Activated gamma-delta T cell (primary cell): ENCODE results near the gene NRM.
"Not testable (repeated sequence)": the region's sequence is repeated elsewhere in the genome, so short reads cannot be mapped to it uniquely, and the experiment has no call there.

Experiments
- DNase-seq: peaks from one replicate; lab custom pipeline; 2025; lab: John Stamatoyannopoulos, UW

Gene NRM

GRCh38 chr6:30666300-30666699 lies 24.5 kb downstream of the NRM start:
- not testable (repeated sequence) for DNase-seq

DNA sequence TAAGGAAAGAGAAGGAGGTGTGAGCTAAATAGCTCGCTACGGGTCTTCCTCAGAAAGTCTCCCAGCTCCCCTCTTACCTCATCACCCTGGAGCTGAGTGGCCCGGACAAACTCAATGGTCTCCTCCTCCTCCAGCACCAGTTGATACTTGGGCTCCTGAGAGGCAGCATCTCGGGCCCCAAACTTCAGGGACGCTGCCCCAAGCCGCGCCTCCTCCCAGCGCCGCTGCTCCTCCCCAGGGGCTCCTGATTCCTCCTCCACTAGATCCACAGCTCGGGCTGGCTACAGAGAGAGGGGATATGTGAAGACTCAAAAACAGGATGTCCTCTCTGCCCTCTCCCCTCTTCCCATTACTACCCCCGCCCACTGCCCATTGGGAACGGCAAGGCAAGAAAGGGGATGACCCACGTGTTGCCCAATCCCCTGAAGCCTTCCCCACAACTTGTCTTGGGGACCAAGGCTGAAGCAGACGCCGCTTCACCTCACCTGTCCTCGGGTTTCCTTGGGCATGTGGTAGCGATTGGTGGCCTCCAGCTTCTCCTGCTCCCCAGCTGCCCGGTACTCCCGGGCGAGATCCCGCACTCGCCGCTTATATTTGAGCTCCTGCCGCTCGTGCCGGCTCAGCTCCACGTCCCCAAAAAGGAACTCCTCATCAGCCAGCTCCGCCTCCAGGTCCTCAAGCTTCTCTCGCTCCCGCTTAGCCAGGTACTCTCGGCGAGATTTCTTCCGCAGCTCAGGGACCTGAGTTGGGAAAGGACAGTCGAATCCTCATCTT lies 25.6 kb downstream of the NRM start:
- no peak for DNase-seq

DNA sequence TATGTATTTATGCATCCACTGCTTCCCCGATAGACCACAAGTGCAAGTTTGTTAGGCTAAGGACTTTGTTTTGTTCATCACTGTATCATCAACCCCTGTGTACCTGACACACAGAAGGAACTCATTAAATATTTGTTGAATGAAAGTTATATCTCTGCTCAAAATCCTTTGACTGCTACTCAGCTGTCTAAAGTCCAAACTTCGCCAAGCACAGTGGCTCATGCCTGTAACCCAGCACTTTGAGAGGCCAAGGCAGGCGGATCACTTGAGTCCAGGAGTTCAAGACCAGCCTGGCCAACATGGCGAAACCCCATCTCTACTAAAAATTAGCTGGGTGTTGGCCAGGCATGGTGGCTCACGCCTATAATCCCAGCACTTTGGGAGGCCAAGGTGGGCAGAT lies 32.9 kb downstream of the NRM start:
- DNase-seq = not testable (repeated sequence)

GRCh38 chr6:30657454-30657853 lies 33.3 kb downstream of the NRM start:
- no peak for DNase-seq

DNA sequence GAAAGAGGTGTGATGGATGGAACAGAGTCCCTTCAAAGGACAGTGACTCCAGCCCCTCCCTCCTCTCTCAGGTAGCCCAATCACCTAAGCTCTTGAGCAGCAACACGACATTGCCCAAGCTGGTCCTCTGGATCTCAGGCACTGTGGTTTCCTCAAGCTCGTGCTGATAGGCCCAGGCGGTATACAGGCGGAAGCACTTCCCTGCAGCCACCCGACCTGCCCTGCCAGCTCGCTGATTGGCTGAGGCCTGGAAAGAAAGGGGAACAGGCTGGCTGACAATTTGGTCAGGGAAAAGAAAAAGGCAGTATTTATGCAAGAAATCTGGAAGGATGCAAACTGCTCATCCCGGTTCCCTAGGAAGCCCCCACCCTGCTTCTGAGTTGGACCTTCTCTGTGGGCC lies 34.3 kb downstream of the NRM start:
- DNase-seq = no peak

DNA sequence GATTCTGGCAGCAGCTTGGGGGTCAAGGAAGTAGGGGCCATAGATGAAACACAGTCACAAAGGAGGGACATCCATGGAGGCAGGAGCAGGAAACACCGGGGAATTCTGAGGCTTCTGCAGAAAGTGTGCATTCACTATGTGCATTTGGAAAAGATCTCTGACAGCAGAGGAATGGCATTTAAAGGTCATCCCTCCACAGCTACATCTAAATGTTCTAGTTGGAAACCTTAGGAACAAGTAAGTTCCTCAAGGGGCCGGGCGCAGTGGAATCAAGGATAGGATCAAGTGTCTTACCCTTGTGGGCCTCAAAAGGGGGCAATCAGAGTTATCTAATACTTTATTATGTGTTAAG lies 35.1 kb downstream of the NRM start:
- DNase-seq = no peak

DNA sequence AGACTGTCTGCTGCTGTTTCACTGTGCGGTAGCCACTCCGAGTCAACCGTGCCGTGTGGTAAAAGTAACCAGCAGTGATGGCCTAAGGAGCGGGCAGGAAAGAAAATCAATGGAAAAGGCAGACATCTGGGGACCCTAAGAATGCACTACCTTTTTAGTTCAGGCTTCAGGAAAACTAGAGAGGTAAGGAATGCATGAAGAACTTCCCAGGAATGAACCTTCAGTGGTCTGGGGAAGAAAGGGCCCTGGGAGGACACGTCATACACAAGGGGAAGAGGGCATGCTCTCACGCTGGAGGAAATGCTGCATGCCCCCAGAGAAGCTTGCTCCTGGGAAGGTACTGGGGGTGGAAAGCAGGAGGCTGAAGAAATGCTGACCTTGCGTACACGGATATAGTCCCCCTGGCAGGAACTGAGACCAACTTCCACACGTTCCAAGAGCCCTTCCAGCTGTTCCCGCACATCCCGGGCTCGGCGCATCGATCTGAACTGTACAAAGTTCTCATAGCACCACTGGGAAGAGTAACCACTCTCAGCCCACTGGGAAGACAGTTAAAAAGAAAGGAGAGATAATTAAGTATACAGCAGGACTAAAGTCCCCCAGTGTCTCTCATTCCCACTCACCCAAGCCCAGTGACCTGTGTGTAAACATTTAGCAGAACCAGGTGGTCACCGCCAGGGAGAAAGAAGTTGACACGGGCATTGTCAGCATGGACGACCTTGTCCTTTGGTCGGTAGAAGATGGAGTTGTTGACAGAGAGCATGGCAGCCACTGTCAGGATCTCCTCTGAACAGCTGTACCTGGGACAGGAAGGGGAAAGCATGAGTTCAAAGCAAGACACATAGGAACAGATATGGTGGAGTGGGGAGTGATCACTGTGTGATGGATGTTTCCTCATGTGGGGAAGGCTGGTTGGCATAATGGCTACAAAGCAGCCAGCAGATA lies 35.7 kb downstream of the NRM start:
- no peak for DNase-seq

DNA sequence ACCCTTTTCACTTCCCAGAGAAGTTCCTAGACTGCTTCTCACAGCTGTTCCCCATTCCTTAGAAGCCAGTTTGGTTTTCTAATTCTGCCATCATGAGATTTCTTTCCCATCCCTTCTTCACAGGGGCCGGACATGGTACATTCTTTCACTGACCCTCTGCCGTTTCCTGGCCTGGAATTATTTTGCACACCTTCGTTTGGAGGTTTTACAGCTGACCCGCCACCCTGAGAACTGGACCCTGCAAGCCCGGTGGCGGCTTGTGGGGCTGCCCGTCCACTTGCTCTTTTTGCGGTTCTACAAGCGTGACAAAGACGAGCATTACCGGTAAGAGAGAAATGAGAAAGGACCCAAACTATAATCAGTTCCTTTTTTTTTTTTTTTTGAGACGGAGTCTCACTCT lies 39.6 kb downstream of the NRM start:
- no peak for DNase-seq

- peak; percentile 63 for DNase-seq
Observed at GRCh38 chr6:30647242-30648116, 43.3 kb downstream of the NRM start.

GRCh38 chr6:30646450-30647241 lies 44.1 kb downstream of the NRM start, which contains the start of gene C6orf136:
TSS of gene C6orf136 (plus strand) at chr6:30647133. CDS start at chr6:30647232, 99 bp downstream.
- peak; percentile 90 for DNase-seq

DNA sequence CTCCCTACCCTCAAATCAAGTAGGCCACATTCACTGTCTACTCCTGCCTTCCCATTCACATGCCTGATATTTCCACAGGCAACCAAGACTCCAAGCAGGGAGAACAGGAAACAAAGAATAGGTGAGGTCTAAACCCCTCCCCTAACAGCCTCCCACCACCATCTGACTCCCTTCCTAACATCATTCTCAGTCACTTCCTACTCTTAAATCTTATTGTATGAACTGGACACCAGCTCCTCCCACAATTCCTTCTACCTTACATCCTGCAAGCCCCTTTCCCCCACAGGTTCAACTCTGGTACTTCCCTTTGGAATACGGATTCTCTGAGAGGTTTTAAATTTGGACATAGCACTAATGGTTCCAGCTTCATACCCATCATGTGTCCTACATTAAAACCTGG lies 44.8 kb downstream of the NRM start:
- no peak for DNase-seq

GRCh38 chr6:30644769-30645168 lies 46.0 kb downstream of the NRM start:
- DNase-seq = no peak

- DNase-seq = no peak
Observed at GRCh38 chr6:30643656-30644055, 47.1 kb downstream of the NRM start.

GRCh38 chr6:30641048-30641447 lies 49.7 kb downstream of the NRM start:
- no peak for DNase-seq

GRCh38 chr6:30640481-30640880 lies 50.3 kb downstream of the NRM start:
- DNase-seq = no peak
